OCI-LY7 (cell line): ENCODE results near the gene OLIG3. TPM values are rescaled to one million over a fixed set of nuclear protein-coding genes. Genes with fewer than 3 reads are reported as not detected.

Experiments used
- BruUV-seq: library from RNA; stranded (reverse); fragments of 400-500 nt; replicated peaks from 2 replicates; lab custom pipeline; 2021; lab: Mats Ljungman, UMichigan
- CTCF ChIA-PET: fragments of 300-600 bp; sonication (Branson Sonifier 250); formaldehyde crosslinking; loops from one replicate; lab custom pipeline; 2022; ENCODE audit warnings: antibody characterized with exemption; ENCODE audit not compliant: unreplicated experiment; lab: Charles Lee
- POLR2A ChIA-PET: fragments of 300-600 bp; sonication (Branson Sonifier 250); formaldehyde crosslinking; loops from one replicate; lab custom pipeline; 2022; ENCODE audit warnings: antibody characterized with exemption; lab: Charles Lee
- DNase-seq: peaks from one replicate; pipeline ENCODE4 v3.0.0-alpha.2; 2015; ENCODE audit warnings: low spot score
- H2AFZ ChIP-seq: fragments of 200-600 bp; sonication (generic), shearing (Covaris generic); 2 replicates; pipeline ENCODE4 v1.6.1; 2014; ENCODE audit warnings: mild to moderate bottlenecking, antibody characterized with exemption, low read length, moderate library complexity
- H3K27ac ChIP-seq: fragments of 200-600 bp; sonication (generic); 2 replicates; pipeline ENCODE4 v1.5.1; 2014; ENCODE audit warnings: mixed run types, low read depth, mild to moderate bottlenecking, moderate library complexity, low read length, inconsistent platforms; ENCODE audit not compliant: poor library complexity, severe bottlenecking
- H3K36me3 ChIP-seq: fragments of 200-600 bp; sonication (generic); 2 replicates; pipeline ENCODE4 v1.6.1; 2014; ENCODE audit warnings: mild to moderate bottlenecking, antibody characterized with exemption, low read length, moderate library complexity, mixed read lengths; ENCODE audit not compliant: insufficient read depth
- H3K4me1 ChIP-seq: fragments of 200-600 bp; sonication (generic); 2 replicates; pipeline ENCODE4 v1.5.1; 2014; ENCODE audit warnings: mild to moderate bottlenecking, low read length; ENCODE audit not compliant: insufficient read depth, poor library complexity, severe bottlenecking
- H3K4me2 ChIP-seq: fragments of 200-600 bp; sonication (generic); 2 replicates; pipeline ENCODE4 v1.6.1; 2014; ENCODE audit warnings: mild to moderate bottlenecking, low read length
- H3K4me3 ChIP-seq: fragments of 200-600 bp; sonication (generic); 2 replicates; pipeline ENCODE4 v1.5.1; 2014; ENCODE audit warnings: mild to moderate bottlenecking, low read depth, low read length; ENCODE audit not compliant: poor library complexity, severe bottlenecking
- H3K79me2 ChIP-seq: fragments of 200-600 bp; sonication (generic); 2 replicates; pipeline ENCODE4 v1.6.1; 2016; ENCODE audit warnings: low read depth, mild to moderate bottlenecking, low read length, moderate library complexity, mixed read lengths; ENCODE audit not compliant: insufficient read depth
- H3K9me2 ChIP-seq: fragments of 200-600 bp; sonication (generic); 2 replicates; pipeline ENCODE4 v1.6.1; 2016; ENCODE audit warnings: mild to moderate bottlenecking, low read length, mixed read lengths; ENCODE audit not compliant: insufficient read depth
- H3K9me3 ChIP-seq: fragments of 200-600 bp; sonication (generic); 2 replicates; pipeline ENCODE4 v1.6.1; 2014; ENCODE audit warnings: mild to moderate bottlenecking, mixed run types, low read length, mixed read lengths
- H4K20me1 ChIP-seq: fragments of 200-600 bp; sonication (generic); 2 replicates; pipeline ENCODE4 v1.6.1; 2014; ENCODE audit warnings: mild to moderate bottlenecking, antibody characterized with exemption, low read length, moderate library complexity, mixed read lengths; ENCODE audit not compliant: insufficient read depth
- EZH2phosphoT487 ChIP-seq: fragments of 200-600 bp; sonication (generic); IDR thresholded peaks from 2 replicates; pipeline ENCODE4 v1.6.1; 2018; ENCODE audit warnings: low read depth, borderline replicate concordance, mild to moderate bottlenecking, mixed run types, antibody characterized with exemption, low read length, moderate library complexity, mixed read lengths
- intact Hi-C: fragments of 100-400 bp; cut with micrococcal nuclease; formaldehyde crosslinking; loops from one replicate; pipeline ENCODE4 v1.10.0; 2022; ENCODE audit not compliant: unreplicated experiment
- total RNA-seq, 2 experiments: library from RNA; depleted of rRNA in 1 of 2; stranded (reverse); fragments of >200 nt in 1 of 2; shearing (Covaris generic) in 1 of 2; gene quantifications; 2 replicates each; pipeline ENCODE4 v1.2.3, GENCODE V29; 2014 to 2022
- TF ChIP-seq, protein P1 (sequence below): fragments of 200-600 bp; sonication (generic); conservative IDR thresholded peaks from 2 replicates; pipeline ENCODE4 v1.5.1; 2014; ENCODE audit warnings: mild to moderate bottlenecking, antibody characterized with exemption, low read length, moderate library complexity, mixed read lengths

The OLIG3 gene
- total RNA-seq, 2 experiments from 2014 or later: not detected

GRCh38 chr6:137522198-137522798 lies 28.1 kb upstream of the OLIG3 start:
- no peak overlapping the region for H2AFZ ChIP-seq
- intact Hi-C loops: no loop called here
- H3K9me2 ChIP-seq: no peaks in the 10 kb centered on the region
- ChIA-PET POLR2A (no interaction called here), CTCF (no interaction called here)
- H3K4me1 ChIP-seq: no peaks in the 10 kb centered on the region
- H3K36me3 ChIP-seq: no peaks in the 10 kb centered on the region
- DNase-seq: no peak
- no peak overlapping the region for H3K27ac ChIP-seq
- 0 out of 2 replicates have a peak, but pooled peaks cover 10% of the 10 kb centered on the region for H3K9me3 ChIP-seq
- H3K79me2 ChIP-seq: no peaks in the 10 kb centered on the region
- no peak overlapping the region for H3K4me2 ChIP-seq
- TF ChIP-seq, protein P1, sequence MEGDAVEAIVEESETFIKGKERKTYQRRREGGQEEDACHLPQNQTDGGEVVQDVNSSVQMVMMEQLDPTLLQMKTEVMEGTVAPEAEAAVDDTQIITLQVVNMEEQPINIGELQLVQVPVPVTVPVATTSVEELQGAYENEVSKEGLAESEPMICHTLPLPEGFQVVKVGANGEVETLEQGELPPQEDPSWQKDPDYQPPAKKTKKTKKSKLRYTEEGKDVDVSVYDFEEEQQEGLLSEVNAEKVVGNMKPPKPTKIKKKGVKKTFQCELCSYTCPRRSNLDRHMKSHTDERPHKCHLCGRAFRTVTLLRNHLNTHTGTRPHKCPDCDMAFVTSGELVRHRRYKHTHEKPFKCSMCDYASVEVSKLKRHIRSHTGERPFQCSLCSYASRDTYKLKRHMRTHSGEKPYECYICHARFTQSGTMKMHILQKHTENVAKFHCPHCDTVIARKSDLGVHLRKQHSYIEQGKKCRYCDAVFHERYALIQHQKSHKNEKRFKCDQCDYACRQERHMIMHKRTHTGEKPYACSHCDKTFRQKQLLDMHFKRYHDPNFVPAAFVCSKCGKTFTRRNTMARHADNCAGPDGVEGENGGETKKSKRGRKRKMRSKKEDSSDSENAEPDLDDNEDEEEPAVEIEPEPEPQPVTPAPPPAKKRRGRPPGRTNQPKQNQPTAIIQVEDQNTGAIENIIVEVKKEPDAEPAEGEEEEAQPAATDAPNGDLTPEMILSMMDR: no peak
- no peak for TF ChIP-seq EZH2phosphoT487
- no peaks in the 10 kb centered on the region for H4K20me1 ChIP-seq
- H3K4me3 ChIP-seq: no peak overlapping the region
- no TSS peak for BruUV-seq

DNA sequence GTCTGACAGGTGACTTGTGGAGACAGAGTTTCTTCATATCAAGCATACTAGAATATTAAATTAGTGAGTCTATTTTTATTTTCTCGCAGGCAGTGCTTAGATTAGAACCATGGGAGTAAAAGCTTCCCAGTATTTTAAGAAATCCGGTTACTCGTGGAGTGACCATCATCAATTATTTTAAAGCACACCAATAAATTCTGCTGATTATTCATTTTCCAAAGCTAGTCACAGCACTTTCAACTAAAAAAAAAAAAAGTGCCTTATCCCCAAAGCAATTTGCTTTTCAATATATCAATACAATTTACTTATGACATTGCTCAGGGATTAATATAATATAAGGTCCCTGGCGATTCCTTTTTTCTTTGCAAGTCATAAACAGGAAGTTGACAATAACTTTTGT lies 26.3 kb upstream of the OLIG3 start:
- Histone ChIP-seq H3K4me2 (no peak overlapping the region), H3K9me2 (no peaks in the 10 kb centered on the region), H3K4me1 (no peaks in the 10 kb centered on the region), H3K79me2 (no peaks in the 10 kb centered on the region), H3K9me3 (0 out of 2 replicates have a peak, but pooled peaks cover under 1% of the 10 kb centered on the region), H3K4me3 (no peak overlapping the region), H4K20me1 (no peaks in the 10 kb centered on the region), H3K27ac (no peak overlapping the region), H3K36me3 (no peaks in the 10 kb centered on the region), H2AFZ (no peak overlapping the region)
- no peak for DNase-seq
- BruUV-seq: no TSS peak
- TF ChIP-seq EZH2phosphoT487: no peak
- ChIA-PET CTCF (no interaction called here), POLR2A (no interaction called here)
- intact Hi-C loops: no loop called here

- ChIA-PET POLR2A (interaction anchor here (1.2 kb wide), 1 partner anchor 14 kb away, joined by 4 read pairs; no protein-coding TSS in a partner anchor), CTCF (no interaction called here)
- Histone ChIP-seq H3K4me2 (no peak overlapping the region), H4K20me1 (no peaks in the 10 kb centered on the region), H3K36me3 (no peaks in the 10 kb centered on the region), H3K27ac (no peak overlapping the region), H3K9me2 (no peaks in the 10 kb centered on the region), H3K4me3 (no peak overlapping the region), H2AFZ (no peak overlapping the region), H3K4me1 (no peaks in the 10 kb centered on the region), H3K79me2 (no peaks in the 10 kb centered on the region), H3K9me3 (no peaks in the 10 kb centered on the region)
- BruUV-seq: no TSS peak
- TF ChIP-seq, protein P1: no peak
- no peak for TF ChIP-seq EZH2phosphoT487
- no peak for DNase-seq
- intact Hi-C loops: no loop called here
These were observed 25.5 kb upstream of the OLIG3 start for GRCh38 chr6:137519629-137520176.
